GM23338 (cell line): Measurements from ENCODE around the gene GBE1. TPM values are rescaled to one million over a fixed set of nuclear protein-coding genes. Genes with fewer than 3 reads are reported as not detected.

Experiments used
- ATAC-seq: fragments of 200-7000 bp; cut with Tn5 transposase; 3 replicates; pipeline ENCODE4 v1.9.1; 2020
- DNase-seq: peaks from one replicate; pipeline ENCODE4 v3.0.0-alpha.2; 2015; ENCODE audit warnings: low spot score
- H2AFZ ChIP-seq: fragments of 200-600 bp; sonication (generic); 2 replicates; pipeline ENCODE4 v1.8.0; 2016; ENCODE audit warnings: antibody characterized with exemption, mild to moderate bottlenecking, moderate library complexity
- H3F3A ChIP-seq: fragments of 200-600 bp; sonication (generic); replicated peaks from 2 replicates; pipeline ENCODE4 v1.8.0; 2017; ENCODE audit warnings: antibody characterized with exemption, mixed run types, low read depth
- H3K27ac ChIP-seq: fragments of 200-600 bp; sonication (generic); 2 replicates; pipeline ENCODE4 v1.6.1; 2016; ENCODE audit warnings: low read depth
- H3K27me3 ChIP-seq: fragments of 200-600 bp; sonication (generic); 2 replicates; pipeline ENCODE4 v1.8.0; 2016; ENCODE audit warnings: mild to moderate bottlenecking, mixed run types, moderate library complexity; ENCODE audit not compliant: insufficient read depth
- H3K36me3 ChIP-seq: fragments of 200-600 bp; sonication (generic); 2 replicates; pipeline ENCODE4 v1.8.0; 2016; ENCODE audit warnings: mild to moderate bottlenecking; ENCODE audit not compliant: insufficient read depth
- H3K4me1 ChIP-seq: fragments of 200-600 bp; sonication (generic); 2 replicates; pipeline ENCODE4 v1.8.0; 2016; ENCODE audit warnings: mild to moderate bottlenecking, moderate library complexity; ENCODE audit not compliant: insufficient read depth
- H3K4me2 ChIP-seq: fragments of 200-600 bp; sonication (generic); 2 replicates; pipeline ENCODE4 v1.7.1; 2017; ENCODE audit warnings: mixed run types
- H3K4me3 ChIP-seq: fragments of 200-600 bp; sonication (generic); 2 replicates; pipeline ENCODE4 v1.6.1; 2016; ENCODE audit warnings: mixed run types
- H3K79me2 ChIP-seq: fragments of 200-600 bp; sonication (generic); replicated peaks from 2 replicates; pipeline ENCODE4 v1.8.0; 2017; ENCODE audit warnings: mild to moderate bottlenecking; ENCODE audit not compliant: insufficient read depth
- H3K9me2 ChIP-seq: fragments of 200-600 bp; sonication (generic); 2 replicates; pipeline ENCODE4 v1.8.0; 2017; ENCODE audit not compliant: insufficient read depth
- H4K20me1 ChIP-seq: fragments of 200-600 bp; sonication (generic); replicated peaks from 2 replicates; pipeline ENCODE4 v1.8.0; 2017; ENCODE audit warnings: mild to moderate bottlenecking; ENCODE audit not compliant: insufficient read depth
- H3K27ac Mint-ChIP-seq: 2 replicates; pipeline ENCODE4 v1.8.0; 2020; ENCODE audit warnings: inconsistent platforms, mild to moderate bottlenecking, moderate library complexity, mixed read lengths
- H3K27me3 Mint-ChIP-seq: 3 replicates; pipeline ENCODE4 v1.8.0; 2022; ENCODE audit warnings: low read depth, mild to moderate bottlenecking, moderate library complexity, mixed read lengths, inconsistent platforms; ENCODE audit not compliant: insufficient read depth, poor library complexity
- H3K36me3 Mint-ChIP-seq: 3 replicates; pipeline ENCODE4 v1.8.0; 2021; ENCODE audit warnings: low read depth, mild to moderate bottlenecking, inconsistent platforms, moderate library complexity, mixed read lengths
- H3K4me1 Mint-ChIP-seq: 3 replicates; pipeline ENCODE4 v1.8.0; 2020; ENCODE audit warnings: mild to moderate bottlenecking, inconsistent platforms, mixed read lengths
- H3K4me3 Mint-ChIP-seq: 3 replicates; pipeline ENCODE4 v1.8.0; 2021; ENCODE audit warnings: moderate library complexity, mild to moderate bottlenecking, inconsistent platforms, mixed read lengths
- H3K9me3 Mint-ChIP-seq: 3 replicates; pipeline ENCODE4 v1.8.0; 2020; ENCODE audit warnings: moderate library complexity, mild to moderate bottlenecking, inconsistent platforms, mixed read lengths
- CTCF ChIP-seq, 2 experiments: fragments of 200-600 bp in 1 of 2; sonication (generic) in 1 of 2; conservative IDR thresholded peaks; 2 replicates each; pipeline versions ENCODE4 v1.5.1 to v1.6.1; 2016 to 2017; ENCODE audit warnings: antibody characterized with exemption in 2 of 2, low read depth in 2 of 2, mild to moderate bottlenecking in 2 of 2, moderate library complexity in 1 of 2
- NANOG ChIP-seq: IDR thresholded peaks from 2 replicates; pipeline ENCODE4 v1.6.1; 2016; ENCODE audit warnings: antibody characterized with exemption, borderline replicate concordance
- POLR2AphosphoS5 ChIP-seq: IDR thresholded peaks from 2 replicates; pipeline ENCODE4 v1.6.1; 2016; ENCODE audit warnings: antibody characterized with exemption, low read depth
- STAT1 ChIP-seq: IDR thresholded peaks from one replicate; pipeline ENCODE4 v1.6.1; 2016; ENCODE audit warnings: antibody characterized with exemption; ENCODE audit not compliant: unreplicated experiment
- ZNF114 ChIP-seq: fragments of 250-450 bp; sonication (Bioruptor Pico); IDR thresholded peaks from 2 replicates; pipeline ENCODE4 v1.5.0; 2020; ENCODE audit warnings: mild to moderate bottlenecking, moderate library complexity
- ZNF462 ChIP-seq: fragments of 250-450 bp; sonication (Bioruptor Pico); IDR thresholded peaks from 2 replicates; pipeline ENCODE4 v1.5.0; 2020; ENCODE audit warnings: mild to moderate bottlenecking, moderate library complexity
- polyA plus RNA-seq: library from polyadenylated mRNA; unstranded; fragments of >200 nt; fragmentation: Nextera tagmentation; extraction: Ambion mirVana; gene quantifications from 2 replicates; pipeline ENCODE4 v1.2.1, GENCODE V29; 2016
- total RNA-seq: library from RNA; depleted of rRNA; stranded (reverse); fragments of >200 nt; shearing (Covaris generic); gene quantifications from 2 replicates; pipeline ENCODE4 v1.2.3, GENCODE V29; 2014

The GBE1 gene
- total and polyA plus RNA-seq, 2 experiments from 2014 or later: 6.4 to 12.2 TPM

- TF ChIP-seq ZNF462 (CRISPR knock-in tag) (no peak), CTCF (conservative IDR thresholded peaks at IDR 0.05; ENCODE audit: low read depth in 2 of 2) (no peak), NANOG (no peak), POLR2AphosphoS5 (no peak), STAT1 (no peak)
Observed at GRCh38 chr3:81734742-81735141, 26.7 kb downstream of the GBE1 start (continued).

GRCh38 chr3:81732642-81733041 is 28.8 kb downstream of the GBE1 start:
- Histone ChIP-seq H3K4me1 (no peaks in the 10 kb centered on the region), H3K27ac (no peak overlapping the region), H3K79me2 (no peaks in the 10 kb centered on the region), H3K4me3 (no peak overlapping the region), H4K20me1 (no peaks in the 10 kb centered on the region), H3K4me2 (no peak overlapping the region), H2AFZ (no peak overlapping the region), H3K9me2 (no peaks in the 10 kb centered on the region), H3K27me3 (no peaks in the 10 kb centered on the region), H3F3A (no peaks in the 10 kb centered on the region), H3K36me3 (no peaks in the 10 kb centered on the region)
- Mint-ChIP-seq H3K4me1 (no peaks in the 10 kb centered on the region), H3K36me3 (peaks cover 9% of the 10 kb centered on the region; the same call in 2 of the 3 replicates), H3K9me3 (peaks cover 15% of the 10 kb centered on the region), H3K4me3 (no peak overlapping the region), H3K27ac (no peak overlapping the region), H3K27me3 (peaks cover 4% of the 10 kb centered on the region)
- ATAC-seq (no peak), DNase-seq (no peak)
- no peak for TF ChIP-seq ZNF114 (CRISPR knock-in tag)
- no peak for TF ChIP-seq POLR2AphosphoS5
- TF ChIP-seq CTCF (conservative IDR thresholded peaks at IDR 0.05; ENCODE audit: low read depth in 2 of 2): no peak
